GM18909 (cell line): ENCODE data around the gene PNLDC1.
"Not testable (repeated sequence)": the region's sequence is repeated elsewhere in the genome, so short reads cannot be mapped to it uniquely, and the experiment has no call there.

ENCODE experiments used
- ATAC-seq: cut with Tn5 transposase; IDR thresholded peaks from one replicate; pipeline ENCODE4 v1.9.1; 2021; ENCODE audit warnings: mild to moderate bottlenecking; ENCODE audit not compliant: unreplicated experiment, poor library complexity

PNLDC1 gene

GRCh38 chr6:159778542-159779103 lies 21.5 kb upstream of the PNLDC1 start:
- ATAC-seq, result no peak

- ATAC-seq, result no peak
Observed at GRCh38 chr6:159788276-159788675, 11.8 kb upstream of the PNLDC1 start.

GRCh38 chr6:159788753-159789376 lies 11.2 kb upstream of the PNLDC1 start:
- ATAC-seq, result peak; percentile 0

- ATAC-seq, result peak; percentile 75
Observed at GRCh38 chr6:159789377-159790148, 10.5 kb upstream of the PNLDC1 start, which contains the start of gene TCP1. TCP1 (minus strand) TSS chr6:159789602; CDS start chr6:159789468, 134 bp downstream.

GRCh38 chr6:159790149-159790955 lies 9.7 kb upstream of the PNLDC1 start, which contains the start of gene MRPL18:
MRPL18 (plus strand) TSS chr6:159790467; CDS start chr6:159790588, 121 bp downstream.
- peak; percentile 84 for ATAC-seq

- ATAC-seq, result no peak
Observed at GRCh38 chr6:159790956-159791598, 9.0 kb upstream of the PNLDC1 start.

- ATAC-seq, result not testable (repeated sequence)
Observed at GRCh38 chr6:159794976-159795375, 5.1 kb upstream of the PNLDC1 start.

GRCh38 chr6:159797554-159797953 lies 2.5 kb upstream of the PNLDC1 start:
- no peak for ATAC-seq

- no peak for ATAC-seq
Observed at GRCh38 chr6:159801935-159802334, 1.9 kb downstream of the PNLDC1 start.

- no peak for ATAC-seq
Observed at GRCh38 chr6:159804504-159804903, 4.4 kb downstream of the PNLDC1 start.

- no peak for ATAC-seq
Observed at GRCh38 chr6:159805440-159806020, 5.5 kb downstream of the PNLDC1 start.

- no peak for ATAC-seq
Observed at GRCh38 chr6:159806021-159806458, 6.0 kb downstream of the PNLDC1 start.

- ATAC-seq, result no peak
Observed at GRCh38 chr6:159807150-159807858, 7.2 kb downstream of the PNLDC1 start.

GRCh38 chr6:159808647-159809046 lies 8.6 kb downstream of the PNLDC1 start:
- ATAC-seq, result no peak

- ATAC-seq, result peak; percentile 78
Observed at GRCh38 chr6:159809149-159809548, 9.1 kb downstream of the PNLDC1 start.

- ATAC-seq, result no peak
Observed at GRCh38 chr6:159813781-159814180, 13.7 kb downstream of the PNLDC1 start.

- no peak for ATAC-seq
Observed at GRCh38 chr6:159815410-159815809, 15.3 kb downstream of the PNLDC1 start.

- not testable (repeated sequence) for ATAC-seq
Observed at GRCh38 chr6:159816775-159817174, 16.7 kb downstream of the PNLDC1 start.
